Caco-2 (cell line): ENCODE results near the gene WNK2. TPM values are rescaled to one million over a fixed set of nuclear protein-coding genes. Genes with fewer than 3 reads are reported as not detected.

Experiments used
- BruUV-seq: library from RNA; stranded (reverse); fragments of 400-500 nt; replicated peaks from 2 replicates; lab custom pipeline; 2021; lab: Mats Ljungman, UMichigan
- CTCF ChIA-PET: fragments of 300-600 bp; sonication (Branson Sonifier 250); formaldehyde crosslinking; loops from one replicate; lab custom pipeline; 2022; ENCODE audit warnings: antibody characterized with exemption; lab: Charles Lee
- POLR2A ChIA-PET: fragments of 300-600 bp; sonication (Branson Sonifier 250); formaldehyde crosslinking; loops from one replicate; lab custom pipeline; 2022; ENCODE audit warnings: antibody characterized with exemption; lab: Charles Lee
- DNase-seq, 2 experiments: peaks; one replicate each; pipeline versions ENCODE4 v3.0.0 to v3.0.0-alpha.2; 2020 to 2022
- H3K27me3 ChIP-seq: replicated peaks from 2 replicates; pipeline ENCODE4 v1.6.0; 2011; ENCODE audit warnings: low read length; ENCODE audit not compliant: control insufficient read depth, insufficient read depth
- H3K36me3 ChIP-seq: 2 replicates; pipeline ENCODE4 v1.5.1; 2011; ENCODE audit warnings: low read length; ENCODE audit not compliant: control insufficient read depth, insufficient read depth
- H3K4me1 ChIP-seq: fragments of 250-450 bp; sonication (Bioruptor Pico); 2 replicates; pipeline ENCODE4 v1.5.1; 2020; ENCODE audit warnings: mild to moderate bottlenecking
- H3K4me3 ChIP-seq: 2 replicates; pipeline ENCODE4 v1.5.1; 2011; ENCODE audit warnings: low read depth, mild to moderate bottlenecking, control low read depth, low read length
- H3K9me3 ChIP-seq: fragments of 250-450 bp; sonication (Bioruptor Pico); 2 replicates; pipeline ENCODE4 v1.5.1; 2020; ENCODE audit warnings: mild to moderate bottlenecking, moderate library complexity
- H3K27ac Mint-ChIP-seq: one replicate; pipeline ENCODE4 v1.8.0; 2022; ENCODE audit warnings: mixed read lengths; ENCODE audit not compliant: unreplicated experiment
- H3K27me3 Mint-ChIP-seq: one replicate; pipeline ENCODE4 v1.8.0; 2022; ENCODE audit warnings: mixed read lengths; ENCODE audit not compliant: insufficient read depth, unreplicated experiment
- H3K36me3 Mint-ChIP-seq: one replicate; pipeline ENCODE4 v1.8.0; 2022; ENCODE audit warnings: mild to moderate bottlenecking, mixed read lengths; ENCODE audit not compliant: insufficient read depth, unreplicated experiment
- H3K4me1 Mint-ChIP-seq: one replicate; pipeline ENCODE4 v1.8.0; 2022; ENCODE audit warnings: low read depth, mixed read lengths; ENCODE audit not compliant: unreplicated experiment
- H3K4me3 Mint-ChIP-seq: one replicate; pipeline ENCODE4 v1.8.0; 2022; ENCODE audit warnings: mild to moderate bottlenecking, moderate library complexity, mixed read lengths; ENCODE audit not compliant: unreplicated experiment
- H3K9me3 Mint-ChIP-seq: one replicate; pipeline ENCODE4 v1.8.0; 2022; ENCODE audit warnings: mixed read lengths; ENCODE audit not compliant: unreplicated experiment
- CTCF ChIP-seq, 2 experiments: fragments of 200-600 bp in 1 of 2; IDR thresholded peaks; 1 replicate in 1 of 2; 2 replicates in 1 of 2; pipeline versions ENCODE4 v1.5.1 to v1.8.0; 2011 to 2022; ENCODE audit warnings: antibody characterized with exemption in 1 of 2, control low read depth in 1 of 2, inconsistent platforms in 1 of 2, low read depth in 1 of 2, low read length in 1 of 2, mild to moderate bottlenecking in 1 of 2, moderate library complexity in 1 of 2; ENCODE audit not compliant: insufficient read depth in 1 of 2, severe bottlenecking in 1 of 2, unreplicated experiment in 1 of 2
- intact Hi-C: fragments of 100-400 bp; cut with micrococcal nuclease; formaldehyde crosslinking; loops from one replicate; pipeline ENCODE4 v1.10.0; 2022; ENCODE audit not compliant: unreplicated experiment
- total RNA-seq: library from RNA; stranded (reverse); gene quantifications from 2 replicates; pipeline ENCODE4 v1.2.3, GENCODE V29; 2022

Gene WNK2
- total RNA-seq, 1 experiment from 2014 or later: 21.7 TPM

- peak in 1 of 2 experiments; percentile 15 for DNase-seq
- BruUV-seq: no TSS peak
- Mint-ChIP-seq H3K9me3 (no peaks in the 10 kb centered on the region), H3K27me3 (no peaks in the 10 kb centered on the region), H3K4me3 (no peak overlapping the region), H3K27ac (peak overlapping the region; percentile 83), H3K4me1 (no peaks in the 10 kb centered on the region), H3K36me3 (peaks cover 22% of the 10 kb centered on the region)
- Histone ChIP-seq H3K36me3 (no peaks in the 10 kb centered on the region), H3K9me3 (no peaks in the 10 kb centered on the region), H3K4me3 (no peak overlapping the region), H3K27me3 (no peaks in the 10 kb centered on the region), H3K4me1 (no peaks in the 10 kb centered on the region)
- intact Hi-C loops: no loop called here
- TF ChIP-seq CTCF (IDR thresholded peaks at IDR 0.05; ENCODE audit: insufficient read depth in 1 of 2, low read depth in 1 of 2, low read length in 1 of 2, severe bottlenecking in 1 of 2, unreplicated experiment in 1 of 2): no peak
- CTCF ChIA-PET: no interaction called here
- POLR2A ChIA-PET: no interaction called here
Observed at GRCh38 chr9:93240891-93241334, 57.0 kb downstream of the WNK2 start.

- H3K9me3 Mint-ChIP-seq: no peaks in the 10 kb centered on the region
- H3K4me1 ChIP-seq: no peaks in the 10 kb centered on the region
- H3K27me3 Mint-ChIP-seq: no peaks in the 10 kb centered on the region
- ChIA-PET CTCF (no interaction called here), POLR2A (no interaction called here)
- no TSS peak for BruUV-seq
- no peak overlapping the region for H3K27ac Mint-ChIP-seq
- intact Hi-C loops: no loop called here
- no peaks in the 10 kb centered on the region for H3K36me3 ChIP-seq
- H3K4me1 Mint-ChIP-seq: no peaks in the 10 kb centered on the region
- no peak overlapping the region for H3K4me3 Mint-ChIP-seq
- H3K9me3 ChIP-seq: no peaks in the 10 kb centered on the region
- no peak for TF ChIP-seq CTCF (IDR thresholded peaks at IDR 0.05; ENCODE audit: insufficient read depth in 1 of 2, low read depth in 1 of 2, low read length in 1 of 2, severe bottlenecking in 1 of 2, unreplicated experiment in 1 of 2)
- no peaks in the 10 kb centered on the region for H3K27me3 ChIP-seq
- peaks cover 16% of the 10 kb centered on the region for H3K36me3 Mint-ChIP-seq
- DNase-seq: no peak
- no peak overlapping the region for H3K4me3 ChIP-seq
Observed at GRCh38 chr9:93243112-93243511, 59.2 kb downstream of the WNK2 start.

GRCh38 chr9:93244101-93244500 lies 60.2 kb downstream of the WNK2 start:
- DNase-seq: no peak
- H3K9me3 ChIP-seq: no peaks in the 10 kb centered on the region
- Mint-ChIP-seq H3K36me3 (peaks cover 11% of the 10 kb centered on the region), H3K9me3 (no peaks in the 10 kb centered on the region), H3K27me3 (no peaks in the 10 kb centered on the region), H3K27ac (no peak overlapping the region), H3K4me3 (no peak overlapping the region), H3K4me1 (no peaks in the 10 kb centered on the region)
- ChIA-PET POLR2A (no interaction called here), CTCF (no interaction called here)
- no peak for TF ChIP-seq CTCF (IDR thresholded peaks at IDR 0.05; ENCODE audit: insufficient read depth in 1 of 2, low read depth in 1 of 2, low read length in 1 of 2, severe bottlenecking in 1 of 2, unreplicated experiment in 1 of 2)
- intact Hi-C loops: no loop called here
- no peaks in the 10 kb centered on the region for H3K36me3 ChIP-seq
- no peaks in the 10 kb centered on the region for H3K4me1 ChIP-seq
- no TSS peak for BruUV-seq
- no peak overlapping the region for H3K4me3 ChIP-seq
- H3K27me3 ChIP-seq: no peaks in the 10 kb centered on the region
